HG03108 (cell line): ENCODE data around the gene PIK3R4.

ENCODE experiments used
- ATAC-seq: cut with Tn5 transposase; IDR thresholded peaks from one replicate; pipeline ENCODE4 v1.9.1; 2021; ENCODE audit warnings: moderate library complexity; ENCODE audit not compliant: unreplicated experiment

The PIK3R4 gene

DNA sequence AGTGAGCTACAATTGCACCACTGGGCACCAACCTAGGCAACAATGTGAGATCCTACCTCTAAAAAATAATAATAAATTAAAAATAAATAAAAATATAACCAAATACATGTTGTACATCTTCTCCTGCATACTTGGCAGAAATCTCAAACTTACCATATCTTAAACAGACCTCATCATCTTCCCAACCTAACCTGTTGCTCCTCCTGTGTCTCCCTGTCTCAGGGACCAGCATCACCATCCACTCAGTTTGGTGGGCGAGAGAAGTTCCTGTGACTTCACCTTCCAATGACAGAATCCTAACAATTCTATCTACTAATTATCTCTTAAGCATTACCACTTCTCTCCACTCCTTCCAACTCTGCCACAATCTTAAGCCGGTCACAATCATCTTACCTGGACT lies 3.3 kb downstream of the PIK3R4 start:
- ATAC-seq = no peak

DNA sequence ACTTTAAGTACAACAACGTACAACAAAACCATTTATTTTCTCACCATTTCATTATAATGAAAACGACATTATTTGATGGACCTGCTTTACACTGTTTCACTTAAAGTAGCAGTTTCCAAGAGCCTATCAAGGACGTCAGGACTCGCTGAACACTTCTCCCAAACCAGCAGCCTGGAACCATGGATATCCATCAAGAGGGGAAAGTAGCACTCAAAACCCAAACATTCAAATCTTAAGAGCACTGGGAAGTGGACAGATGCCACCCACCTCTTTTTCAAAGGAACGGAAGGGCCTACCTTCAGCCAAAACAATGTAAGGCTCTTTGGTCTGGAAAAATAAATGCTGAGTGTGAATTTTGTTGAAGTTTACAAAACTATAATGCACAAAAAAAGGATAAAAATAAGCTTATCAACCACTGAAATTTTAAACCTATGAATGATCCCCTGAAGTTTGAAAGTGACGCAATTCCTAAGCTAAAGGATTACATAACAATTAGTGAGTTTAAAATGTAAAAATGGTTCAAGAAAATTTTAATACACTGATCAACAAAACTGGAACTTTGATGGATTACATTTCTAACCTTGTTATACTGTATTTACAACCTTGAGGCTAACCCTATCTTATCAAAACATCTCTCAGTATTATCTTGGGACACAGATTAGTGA lies 4.6 kb downstream of the PIK3R4 start:
- ATAC-seq = no peak

DNA sequence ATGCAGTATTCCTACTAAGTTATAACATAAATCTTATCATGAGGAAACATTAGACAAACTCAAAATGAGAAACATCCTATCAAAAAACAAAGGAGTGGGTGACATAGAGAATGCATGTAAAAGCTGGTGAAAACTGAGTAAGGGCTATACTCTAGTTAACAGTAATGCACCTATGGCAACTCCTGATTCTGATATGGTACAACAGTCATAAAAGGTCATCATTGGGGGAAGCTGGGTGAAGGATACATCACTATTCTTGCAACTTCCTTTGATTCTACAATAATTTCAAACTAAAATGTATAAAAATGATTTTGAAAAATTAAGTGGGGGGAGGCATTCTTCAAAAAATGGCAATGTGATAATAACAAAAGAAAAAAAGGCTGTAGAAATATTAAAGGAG lies 6.8 kb downstream of the PIK3R4 start:
- ATAC-seq = no peak

DNA sequence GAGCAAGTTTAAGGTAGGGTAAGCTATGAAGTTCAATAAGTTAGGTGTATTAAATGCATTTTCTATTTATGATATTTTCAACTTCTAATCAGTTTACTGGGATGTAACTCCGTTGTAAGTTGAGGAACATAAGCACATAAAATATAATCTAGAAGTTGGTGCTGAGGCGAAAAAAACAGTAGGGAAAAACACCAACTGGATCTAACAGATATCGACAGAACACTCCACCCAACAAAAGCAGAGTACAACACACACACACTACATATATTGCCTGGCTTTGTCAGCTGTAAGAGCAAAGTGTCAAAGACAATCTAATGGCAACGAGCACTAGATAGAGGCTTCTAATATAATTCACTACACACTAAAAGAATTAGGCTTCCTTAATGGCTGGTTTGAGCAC lies 8.4 kb downstream of the PIK3R4 start:
- no peak for ATAC-seq

DNA sequence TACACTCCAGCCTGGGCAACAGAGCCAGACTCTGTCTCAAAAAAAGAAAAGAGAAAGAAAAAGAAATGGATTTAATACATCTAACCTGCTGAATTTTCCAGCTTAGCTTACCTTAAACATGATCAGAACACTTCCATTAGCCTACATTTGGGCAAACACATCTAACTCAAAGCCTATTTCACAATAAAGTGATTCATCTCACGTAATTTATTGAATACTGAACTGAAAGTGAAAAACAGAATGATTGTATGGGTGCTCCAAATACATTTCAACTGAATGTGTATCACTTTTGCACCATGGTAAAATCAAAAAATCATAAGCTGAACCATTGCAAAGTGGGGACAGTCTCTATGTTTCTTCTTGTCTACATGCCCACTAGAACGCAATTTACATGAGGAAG lies 9.0 kb downstream of the PIK3R4 start:
- no peak for ATAC-seq

DNA sequence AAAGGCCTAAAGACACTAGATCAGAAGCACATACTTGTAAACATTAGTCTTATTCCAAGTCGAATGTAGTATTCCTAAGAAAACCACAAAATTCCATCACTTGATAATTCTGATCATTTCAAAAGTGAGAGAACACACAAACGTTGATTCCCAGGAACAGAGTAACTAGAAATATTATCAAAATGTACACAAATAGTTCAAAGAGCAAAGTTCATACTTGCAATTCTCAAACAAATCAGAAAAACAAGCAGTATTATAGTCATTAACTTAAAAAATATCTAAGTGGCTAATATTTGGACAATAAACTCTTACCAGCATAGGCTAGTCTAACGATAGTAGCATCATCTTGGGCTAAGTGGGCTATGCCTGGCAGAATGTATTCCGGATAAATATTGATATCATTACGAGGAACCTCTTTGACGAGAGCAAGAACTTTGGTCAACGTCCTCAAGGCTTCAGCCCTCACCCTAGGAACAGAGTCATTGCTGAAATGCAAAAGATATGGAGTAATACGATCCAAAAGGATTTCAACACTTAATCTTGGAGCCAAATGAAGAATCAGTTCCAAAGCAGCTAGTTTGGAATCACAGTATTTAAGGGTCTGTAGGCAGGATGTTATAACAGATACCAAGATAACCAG lies 13.3 kb downstream of the PIK3R4 start:
- no peak for ATAC-seq

DNA sequence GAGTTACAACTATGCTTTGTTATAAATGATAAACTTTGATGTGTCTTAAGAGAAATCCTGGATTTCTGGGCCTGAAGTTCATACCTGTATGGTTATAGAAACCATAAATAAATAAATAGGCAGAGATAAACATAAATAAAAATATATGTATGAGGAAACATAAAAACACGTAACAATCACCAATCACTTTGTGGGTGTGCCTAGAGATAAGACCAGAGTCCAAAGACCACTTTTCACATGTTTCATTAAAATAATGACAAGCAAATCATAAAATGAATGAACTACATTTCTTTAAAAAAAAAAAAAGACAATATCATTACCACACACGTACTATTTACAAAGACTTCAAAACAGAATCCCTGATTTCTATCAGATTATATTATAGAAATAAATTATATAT lies 14.1 kb downstream of the PIK3R4 start:
- no peak for ATAC-seq

DNA sequence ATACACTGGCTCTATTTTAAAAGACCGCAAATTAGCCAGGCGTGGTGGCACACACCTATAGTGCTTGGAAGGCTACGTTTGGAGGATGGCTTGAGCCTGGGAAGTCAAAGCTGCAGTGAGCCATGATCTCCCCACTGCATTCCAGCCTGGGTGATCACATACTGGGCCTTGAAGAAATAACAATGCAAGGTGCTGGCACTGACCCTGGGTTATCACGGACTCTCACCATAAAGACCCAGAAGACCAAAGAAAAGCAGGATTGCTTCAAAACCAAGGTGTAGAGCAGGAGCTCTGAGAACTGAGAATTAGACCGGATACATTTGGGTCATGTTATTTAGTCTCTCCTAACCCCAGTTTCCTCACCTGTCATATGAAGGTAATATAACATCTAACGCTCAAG lies 14.8 kb downstream of the PIK3R4 start:
- no peak for ATAC-seq

DNA sequence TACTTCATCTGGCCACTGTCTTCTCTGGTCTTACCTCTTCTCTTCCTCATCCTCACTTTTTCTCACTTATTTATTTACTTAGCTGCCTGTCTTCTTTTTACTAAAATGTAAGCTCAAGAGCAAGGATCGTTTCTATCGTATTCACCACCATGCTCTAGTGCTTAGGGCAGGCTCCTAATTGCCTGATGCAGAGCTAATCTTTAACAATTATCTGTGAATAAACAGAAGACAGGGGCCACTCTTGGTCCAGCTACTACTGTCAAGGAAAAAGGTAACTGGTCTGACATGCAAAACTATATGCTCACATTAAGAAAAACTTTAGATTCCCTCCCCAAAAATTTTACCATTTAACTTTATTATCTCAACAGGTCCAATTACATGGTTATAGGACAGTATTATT lies 17.5 kb downstream of the PIK3R4 start:
- no peak for ATAC-seq

DNA sequence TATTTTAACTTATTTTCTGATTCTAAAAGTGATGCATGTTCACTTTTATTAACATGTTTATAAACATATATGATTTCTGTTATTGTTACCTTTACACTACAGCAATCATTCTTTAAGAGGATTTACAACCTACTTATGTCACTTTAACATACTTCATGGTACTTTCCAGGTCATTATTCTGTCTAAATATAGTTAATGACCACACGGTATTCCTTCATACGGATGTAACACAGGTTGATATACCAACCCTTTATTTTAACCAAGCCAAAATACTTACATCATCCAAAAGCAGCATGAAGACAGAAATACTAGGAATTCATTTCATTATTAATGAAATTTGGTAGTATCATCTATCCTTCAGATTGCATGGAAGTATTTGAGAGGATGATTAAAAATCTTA lies 18.6 kb downstream of the PIK3R4 start:
- ATAC-seq = no peak

DNA sequence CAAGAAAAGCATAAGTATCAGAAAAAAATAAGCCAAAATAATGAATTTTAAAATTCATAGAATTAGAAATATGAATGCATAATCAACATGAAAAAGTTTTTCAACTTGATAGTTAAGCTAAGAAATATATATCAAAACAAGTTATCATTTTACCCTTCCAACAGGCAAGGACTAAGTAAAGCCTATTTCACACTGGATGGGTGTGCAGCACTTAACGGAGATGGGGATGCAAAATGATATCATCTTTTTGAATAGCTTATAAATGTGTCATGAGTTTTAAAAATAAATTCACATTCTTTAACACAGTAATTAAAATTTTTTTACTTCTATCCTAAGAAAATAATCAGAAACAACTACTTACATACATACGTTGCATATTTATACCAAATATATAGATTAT lies 20.9 kb downstream of the PIK3R4 start:
- no peak for ATAC-seq

DNA sequence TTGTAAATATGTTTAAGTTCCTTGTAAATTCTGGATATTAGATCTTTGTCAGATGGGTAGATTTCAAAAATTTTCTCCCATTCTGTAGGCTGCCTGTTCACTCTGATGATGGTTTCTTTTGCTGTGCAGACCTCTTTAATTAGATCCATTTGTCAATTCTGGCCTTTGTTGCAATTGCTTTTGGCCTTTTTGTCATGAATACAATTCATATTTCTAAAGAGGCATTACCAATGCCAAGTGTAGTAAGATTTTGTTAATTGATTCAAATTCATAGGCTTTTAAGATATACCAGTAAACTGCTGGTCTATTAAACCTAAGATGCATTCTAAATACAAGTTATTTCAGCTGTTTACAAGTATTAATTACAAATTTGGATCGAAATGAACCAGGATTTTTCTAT lies 31.0 kb downstream of the PIK3R4 start:
- ATAC-seq = no peak

DNA sequence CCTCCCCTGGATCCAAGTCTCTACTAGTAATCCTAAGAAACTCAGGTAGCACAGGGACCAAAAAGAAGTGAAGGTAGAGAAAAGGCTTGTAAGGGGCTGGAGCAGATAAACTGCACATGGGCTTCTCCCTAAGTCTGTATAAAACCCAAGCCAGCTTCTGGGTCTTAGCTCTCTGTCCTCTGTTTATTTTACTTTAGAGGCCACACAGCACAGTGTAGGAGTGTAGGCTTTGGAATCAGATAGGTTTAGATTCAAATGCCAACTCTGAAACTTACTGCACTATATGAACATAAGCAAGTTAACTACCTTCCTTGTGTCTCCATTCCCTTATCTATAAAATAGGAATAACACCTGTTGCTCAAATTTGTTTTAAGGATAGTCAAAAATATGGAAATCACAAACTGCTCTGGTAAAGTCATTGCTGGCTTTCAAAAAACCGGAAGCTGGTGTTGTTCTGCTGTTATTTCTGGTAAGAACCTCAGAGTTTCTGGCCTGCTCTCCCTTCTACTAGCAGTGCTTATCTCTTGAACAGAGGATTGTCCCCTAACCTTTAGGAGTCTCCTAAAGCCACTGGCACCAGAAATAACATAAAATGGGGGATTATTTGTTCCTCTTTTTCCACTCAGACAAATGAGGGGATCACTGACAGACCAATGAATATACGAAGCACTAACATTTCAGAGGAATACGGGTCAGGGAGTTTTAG lies 33.8 kb downstream of the PIK3R4 start:
- no peak for ATAC-seq

DNA sequence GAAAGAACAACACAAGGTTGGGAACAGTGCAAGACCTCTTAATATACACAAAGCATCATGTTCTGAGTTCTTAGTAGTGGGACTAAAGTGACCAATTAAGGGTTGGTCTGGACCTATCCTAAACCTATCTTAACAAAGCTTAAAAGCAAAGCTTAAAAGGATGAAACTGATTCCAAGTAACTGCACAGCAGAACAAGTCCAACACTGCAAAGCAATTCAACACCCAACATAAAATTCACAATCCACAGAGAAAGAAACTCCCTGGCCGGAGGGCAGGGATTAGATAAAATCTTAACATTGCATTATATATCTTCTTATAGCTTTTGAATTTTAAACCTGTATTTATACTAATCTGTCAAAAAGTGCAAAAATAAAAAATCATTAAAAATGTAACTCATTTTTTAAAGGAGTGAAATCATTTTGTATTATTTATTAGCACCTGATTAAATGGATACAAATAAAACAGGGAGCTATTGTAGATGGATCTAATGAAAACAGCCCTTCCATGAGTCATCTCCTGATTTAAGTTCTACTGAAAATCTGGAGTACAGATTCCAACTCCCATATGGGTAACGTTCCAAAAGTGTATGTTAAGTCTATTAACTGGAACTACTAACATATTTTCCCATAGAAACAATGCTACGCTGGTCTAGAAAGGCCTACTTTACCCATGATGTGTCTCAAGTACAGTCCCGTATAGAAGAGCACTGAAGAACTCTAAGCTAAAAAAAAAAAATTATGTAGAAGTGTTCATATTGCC lies 34.9 kb downstream of the PIK3R4 start:
- ATAC-seq = no peak

DNA sequence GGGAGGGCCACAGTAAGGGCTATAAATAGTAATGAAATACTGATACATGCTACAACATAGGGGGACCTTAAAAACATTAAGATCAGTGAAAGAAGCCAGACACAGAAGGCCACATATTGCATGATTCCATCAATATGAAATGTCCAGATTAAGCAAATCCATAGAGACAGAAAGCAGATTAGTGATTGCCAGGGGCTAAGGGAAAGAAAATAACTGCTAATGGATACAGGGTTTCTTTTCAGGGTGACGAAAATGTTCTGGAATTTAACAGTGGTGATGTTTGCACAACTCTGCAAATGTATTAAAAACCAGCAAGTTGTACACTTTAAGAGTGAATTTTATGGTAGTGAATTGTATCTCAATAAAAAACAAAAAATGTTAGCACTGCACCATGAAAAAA lies 37.0 kb downstream of the PIK3R4 start:
- ATAC-seq = no peak

DNA sequence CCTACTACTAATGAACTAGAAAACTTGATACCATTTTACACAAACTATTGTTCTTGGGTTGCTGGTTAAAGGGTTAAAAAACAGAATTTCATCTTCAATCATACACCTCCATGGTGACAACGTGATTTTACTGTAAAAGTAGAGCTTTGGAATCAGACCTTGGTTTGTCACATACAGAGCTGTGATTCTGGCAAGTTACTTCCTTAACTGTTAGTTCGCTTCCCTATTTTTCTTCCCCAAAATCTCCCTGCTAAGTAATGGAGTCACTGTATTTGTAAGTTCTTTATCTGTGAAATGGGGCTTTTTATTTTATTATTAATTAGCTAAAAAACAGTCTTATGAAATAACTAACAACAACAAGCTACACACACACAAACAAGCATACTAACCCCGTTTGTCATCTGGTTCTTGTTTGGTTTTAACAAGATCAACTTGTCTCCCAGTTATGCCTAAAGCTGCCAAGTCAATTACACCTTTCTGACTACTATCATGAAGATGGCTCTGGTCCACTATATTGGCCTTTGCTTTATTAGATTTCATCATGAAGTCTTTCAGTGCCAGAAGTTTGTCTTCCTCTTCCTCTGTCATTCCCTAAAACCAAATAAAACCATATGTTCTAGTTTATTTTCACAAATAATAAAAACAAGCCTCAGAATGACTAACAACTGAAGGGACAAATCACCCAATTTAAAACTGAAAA lies 38.6 kb downstream of the PIK3R4 start:
- no peak for ATAC-seq

DNA sequence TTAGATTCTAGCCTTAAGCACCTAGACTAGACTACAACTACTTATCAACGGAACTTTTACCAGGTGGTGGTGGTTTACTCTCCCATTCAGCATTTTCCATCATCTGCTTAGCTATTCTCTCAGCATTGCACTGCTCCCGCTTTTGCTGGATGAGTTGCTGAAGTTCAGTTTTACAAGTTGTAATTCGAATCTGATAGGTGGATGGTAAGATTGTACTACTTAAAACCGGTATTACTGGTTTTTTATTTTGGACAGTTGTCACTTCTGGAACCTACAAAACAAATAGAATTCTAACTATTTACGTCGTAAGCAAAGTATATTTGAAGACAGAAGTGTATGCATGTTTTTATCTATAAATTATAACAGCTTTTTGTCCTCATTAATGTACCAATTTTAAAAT lies 41.1 kb downstream of the PIK3R4 start:
- ATAC-seq = no peak

DNA sequence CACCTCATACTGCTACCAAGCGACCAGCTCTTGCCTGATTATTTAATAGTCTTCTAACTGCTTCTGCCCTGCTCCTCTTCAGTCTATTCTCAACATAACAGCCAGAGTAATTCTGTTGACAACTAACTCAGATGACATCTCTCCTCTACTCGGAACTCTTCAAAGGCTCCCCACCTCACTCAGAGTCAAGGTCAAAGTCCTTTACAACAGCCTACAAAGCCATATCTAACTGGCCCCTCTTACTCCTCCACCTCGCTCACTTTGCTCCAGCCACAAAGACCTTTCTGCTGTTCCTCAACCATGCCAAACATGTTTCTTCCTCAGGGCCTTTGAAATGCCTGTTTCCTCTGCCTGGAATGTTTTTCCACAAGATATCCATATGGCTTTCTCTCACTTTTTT lies 43.6 kb downstream of the PIK3R4 start:
- ATAC-seq = no peak

DNA sequence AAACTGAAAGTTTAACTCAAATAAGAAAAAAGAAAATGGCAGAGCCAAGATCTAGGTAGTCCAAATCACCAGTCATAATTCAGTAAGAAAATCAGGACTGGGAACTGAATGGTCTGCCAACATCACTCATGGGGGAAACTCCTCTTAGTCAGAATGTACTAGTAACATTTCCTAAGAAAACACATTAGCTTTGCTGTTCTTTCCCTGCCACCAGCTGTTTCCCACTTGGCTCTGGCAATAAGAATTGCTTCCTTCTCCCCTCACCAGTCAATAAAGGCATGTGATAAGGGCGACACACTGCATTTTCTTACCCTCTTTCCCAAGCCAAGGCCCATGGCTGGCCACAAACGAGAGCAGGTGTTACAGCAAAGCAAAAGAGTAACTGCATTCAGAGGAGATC lies 46.1 kb downstream of the PIK3R4 start:
- ATAC-seq = no peak

DNA sequence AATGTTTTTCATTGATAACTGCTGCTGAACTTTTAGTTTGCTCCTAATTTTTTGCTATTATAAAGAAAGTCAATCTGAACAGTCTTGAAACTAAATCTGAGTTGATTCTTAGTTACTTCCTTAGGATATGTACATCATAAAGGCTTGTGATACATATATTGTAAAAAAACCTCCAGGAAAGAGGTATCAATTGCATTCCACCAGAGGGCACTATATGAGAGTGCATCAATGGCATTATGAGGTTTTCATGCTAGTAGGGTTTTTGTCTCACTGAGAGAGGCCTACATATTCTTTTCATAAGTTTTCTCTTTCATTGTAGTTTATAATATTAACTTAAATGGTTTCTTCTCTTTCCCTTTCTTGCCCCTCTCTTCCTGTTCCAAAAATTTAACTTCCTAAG lies 46.9 kb downstream of the PIK3R4 start:
- no peak for ATAC-seq

DNA sequence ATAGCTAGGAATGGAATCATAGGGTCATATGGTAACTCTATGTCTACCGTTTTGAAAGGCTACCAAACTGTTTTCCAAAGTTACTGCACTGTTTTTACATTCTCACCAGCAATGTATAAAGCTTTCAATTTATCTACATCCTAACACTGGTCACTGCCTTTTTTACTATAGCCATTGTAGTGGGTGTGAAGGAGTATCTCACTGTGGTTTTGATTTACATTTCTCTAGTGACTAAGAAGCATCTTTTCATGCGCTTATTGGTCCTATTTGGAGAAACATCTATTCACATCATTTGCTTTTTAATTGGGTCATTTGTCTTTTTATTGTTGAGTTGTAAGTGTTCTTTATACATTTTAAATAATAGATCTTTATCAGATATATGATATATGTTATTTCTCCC lies 53.3 kb downstream of the PIK3R4 start:
- no peak for ATAC-seq
